Activated naive CD4-positive, alpha-beta T cell treated with anti-CD3 and anti-CD28 coated beads, Interleukin-2, amount 10 ng/mL, durations not matched to agents 7 days and 5 days (primary cell): ENCODE data around the gene RIPOR1.

Experiments
- CTCF ChIA-PET: fragments of 350-600 bp; sonication (Branson Sonifier 250); formaldehyde crosslinking; loops from one replicate; lab custom pipeline; 2021; ENCODE audit warnings: antibody characterized with exemption; lab: Charles Lee
- DNase-seq: peaks from one replicate; pipeline ENCODE4 v3.0.0-alpha.2; 2020
- H3K27ac Mint-ChIP-seq: one replicate; pipeline ENCODE4 v1.8.0; 2021; ENCODE audit warnings: mild to moderate bottlenecking, moderate library complexity, mixed read lengths
- H3K27me3 Mint-ChIP-seq: one replicate; pipeline ENCODE4 v1.8.0; 2021; ENCODE audit warnings: mild to moderate bottlenecking, mixed read lengths
- H3K36me3 Mint-ChIP-seq: one replicate; pipeline ENCODE4 v1.8.0; 2021; ENCODE audit warnings: mixed read lengths
- H3K4me1 Mint-ChIP-seq: one replicate; pipeline ENCODE4 v1.8.0; 2021; ENCODE audit warnings: mixed read lengths
- H3K4me3 Mint-ChIP-seq: one replicate; pipeline ENCODE4 v1.8.0; 2021; ENCODE audit warnings: mild to moderate bottlenecking, moderate library complexity, mixed read lengths
- H3K9me3 Mint-ChIP-seq: one replicate; pipeline ENCODE4 v1.8.0; 2021; ENCODE audit warnings: mixed read lengths

Gene RIPOR1

DNA sequence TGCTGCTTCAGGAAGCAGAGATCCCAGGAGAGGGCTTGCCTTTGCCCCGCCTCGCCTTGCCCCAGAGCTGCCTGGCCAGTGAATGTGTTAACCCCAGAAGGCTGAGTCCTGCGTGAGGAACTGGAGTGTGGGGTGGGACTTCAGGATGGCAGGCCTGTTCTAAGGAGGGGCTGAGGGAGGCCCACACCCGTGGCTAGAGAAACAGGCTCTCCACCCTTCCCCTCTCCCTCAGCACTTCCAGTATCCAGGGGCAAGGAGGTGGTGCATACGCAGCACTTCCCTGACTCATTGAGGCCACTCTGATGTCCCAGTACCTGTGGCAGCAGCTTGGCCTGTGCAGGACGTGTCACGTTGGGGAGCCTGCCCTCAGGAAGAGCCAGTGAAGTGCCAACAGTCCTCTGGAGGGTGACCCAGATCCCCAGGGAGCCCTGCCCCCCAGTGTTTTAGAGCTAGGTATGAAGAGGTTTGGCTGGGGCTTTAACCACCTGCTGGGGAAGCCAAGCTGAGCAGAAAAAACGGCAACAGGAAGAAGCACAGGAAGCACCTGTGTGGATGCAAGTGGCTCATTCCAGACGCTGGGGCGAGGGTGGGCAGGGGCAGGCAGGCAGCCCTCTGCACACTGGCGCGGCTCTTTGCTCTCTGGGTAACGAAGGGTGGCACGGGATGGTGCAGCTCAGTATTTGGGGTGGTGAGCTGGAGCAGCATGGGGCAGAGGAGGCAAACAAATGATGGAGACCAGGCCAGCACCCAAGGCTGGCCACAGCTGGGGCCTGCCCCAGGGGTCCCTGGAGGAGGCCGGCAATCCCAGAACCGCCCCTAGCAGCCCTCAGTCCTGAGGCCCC, 19.0 kb downstream of the RIPOR1 start:
- Mint-ChIP-seq H3K27ac (peak overlapping the region; percentile 100), H3K9me3 (no peaks in the 10 kb centered on the region), H3K4me1 (peaks cover 73% of the 10 kb centered on the region), H3K36me3 (peaks cover 13% of the 10 kb centered on the region), H3K4me3 (peak overlapping the region; percentile 73), H3K27me3 (no peaks in the 10 kb centered on the region)
- DNase-seq, result peak; percentile 78
- CTCF ChIA-PET, result interaction anchor here (0.7 to 6.5 kb wide), 30 partner anchors 9 to 315 kb away, joined by 3 to 238 read pairs (median 4); partner anchors contain the start of genes ACD, C16orf86, CARMIL2 and CTCF

DNA sequence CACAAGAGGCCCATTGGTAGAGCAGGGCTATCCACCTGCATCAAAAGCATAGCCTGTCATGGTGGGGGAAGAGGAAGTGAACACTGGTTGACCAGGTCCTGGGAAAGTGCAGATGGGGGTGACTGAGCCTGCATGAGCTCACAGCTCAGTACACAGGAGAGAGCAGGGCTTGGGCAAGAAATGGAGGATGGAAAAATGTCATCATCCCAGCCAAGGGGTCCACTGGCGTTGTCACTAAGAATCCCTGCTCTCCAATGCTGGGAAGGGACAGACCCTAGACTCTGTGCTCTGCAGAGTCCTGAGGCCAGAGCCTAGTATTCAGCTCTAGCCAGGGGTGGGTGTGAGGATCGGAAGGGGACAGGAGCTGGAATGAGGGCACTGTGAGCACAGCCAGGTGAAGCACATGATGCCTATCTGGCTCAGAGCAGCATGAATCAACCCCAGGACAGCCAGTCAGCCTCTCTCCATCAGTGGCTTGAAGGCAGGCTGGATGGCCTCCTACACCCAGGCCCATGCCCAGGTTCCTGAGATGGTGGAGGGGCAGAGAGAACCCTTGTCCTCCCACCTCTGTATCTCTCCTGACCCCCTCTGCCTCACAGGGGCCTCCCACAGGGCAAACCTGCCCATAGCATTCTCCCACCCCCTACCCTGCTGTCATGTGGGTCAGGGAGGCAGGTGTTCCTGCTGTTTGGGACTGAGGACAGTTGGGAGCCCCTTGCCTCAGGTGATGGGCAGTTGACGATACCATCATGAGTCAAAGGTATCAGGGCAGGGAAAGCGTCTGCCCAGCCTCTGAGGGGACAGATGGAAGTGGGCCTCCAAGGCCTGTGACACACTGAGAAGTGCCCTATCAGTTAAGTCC, 19.9 kb downstream of the RIPOR1 start:
- H3K4me1 Mint-ChIP-seq, result peaks cover 71% of the 10 kb centered on the region
- H3K9me3 Mint-ChIP-seq, result no peaks in the 10 kb centered on the region
- peak overlapping the region; percentile 73 for H3K4me3 Mint-ChIP-seq
- no peaks in the 10 kb centered on the region for H3K27me3 Mint-ChIP-seq
- H3K27ac Mint-ChIP-seq, result peak overlapping the region; percentile 100
- CTCF ChIA-PET, result interaction anchor here (1.6 to 6.5 kb wide), 10 partner anchors 8 to 117 kb away, joined by 3 to 238 read pairs (median 26); partner anchors contain the start of genes ACD, C16orf86, CARMIL2 and CTCF
- DNase-seq, result no peak
- peaks cover 11% of the 10 kb centered on the region for H3K36me3 Mint-ChIP-seq

DNA sequence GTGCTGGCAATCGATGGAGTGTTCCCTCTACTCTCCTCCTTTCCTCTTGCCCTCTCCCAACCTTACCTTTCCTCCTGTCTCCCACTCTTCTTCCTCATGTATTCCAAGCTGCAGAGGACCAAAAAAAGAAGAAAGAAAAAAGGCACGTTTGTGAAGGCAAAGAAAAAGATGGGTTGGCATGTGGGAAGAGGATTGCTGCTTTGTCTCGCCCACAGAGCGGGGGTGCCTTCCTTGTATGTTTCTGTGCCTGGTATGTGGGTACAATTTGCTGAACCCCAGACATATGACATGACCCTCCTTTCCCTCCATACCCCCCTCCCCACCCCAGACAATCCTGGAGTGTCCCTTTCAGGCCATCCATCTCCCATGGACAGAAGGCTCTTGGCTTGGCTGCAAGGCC, 20.6 kb downstream of the RIPOR1 start:
- H3K27me3 Mint-ChIP-seq, result no peaks in the 10 kb centered on the region
- H3K4me3 Mint-ChIP-seq, result no peak overlapping the region
- DNase-seq, result no peak
- H3K36me3 Mint-ChIP-seq, result peaks cover 9% of the 10 kb centered on the region
- peaks cover 71% of the 10 kb centered on the region for H3K4me1 Mint-ChIP-seq
- H3K27ac Mint-ChIP-seq, result peak overlapping the region; percentile 67
- CTCF ChIA-PET, result interaction anchor here (3.6 to 6.5 kb wide), 2 partner anchors 12 to 93 kb away, joined by 23 to 238 read pairs; partner anchors contain the start of genes CARMIL2 and CTCF
- H3K9me3 Mint-ChIP-seq, result no peaks in the 10 kb centered on the region

DNA sequence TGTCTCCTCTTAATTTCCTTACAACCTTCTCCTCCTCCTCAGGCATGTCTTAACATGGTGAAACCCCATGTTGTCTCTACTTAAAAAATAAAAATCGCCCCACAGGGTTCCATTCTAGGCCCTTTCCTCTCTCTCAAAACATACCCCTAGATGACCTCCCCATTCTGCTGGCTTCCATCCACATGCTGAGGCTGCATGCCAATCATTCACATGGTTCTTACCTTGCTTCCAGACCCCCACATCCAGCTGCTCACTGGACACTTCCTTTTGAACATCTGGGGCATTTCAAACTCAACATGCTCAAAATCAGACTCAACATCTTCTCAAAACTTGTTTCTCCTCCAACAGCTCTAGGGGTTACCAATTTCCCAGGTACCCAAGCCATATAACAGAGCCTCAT, 21.3 kb downstream of the RIPOR1 start:
- no peak for DNase-seq
- Mint-ChIP-seq H3K27me3 (no peaks in the 10 kb centered on the region), H3K36me3 (peaks cover 12% of the 10 kb centered on the region), H3K9me3 (no peaks in the 10 kb centered on the region), H3K4me1 (peaks cover 69% of the 10 kb centered on the region), H3K27ac (no peak overlapping the region), H3K4me3 (no peak overlapping the region)
- CTCF ChIA-PET, result interaction anchor here (3.6 kb wide), 1 partner anchor 12 kb away, joined by 23 read pairs; the partner anchor contains the start of gene CTCF

DNA sequence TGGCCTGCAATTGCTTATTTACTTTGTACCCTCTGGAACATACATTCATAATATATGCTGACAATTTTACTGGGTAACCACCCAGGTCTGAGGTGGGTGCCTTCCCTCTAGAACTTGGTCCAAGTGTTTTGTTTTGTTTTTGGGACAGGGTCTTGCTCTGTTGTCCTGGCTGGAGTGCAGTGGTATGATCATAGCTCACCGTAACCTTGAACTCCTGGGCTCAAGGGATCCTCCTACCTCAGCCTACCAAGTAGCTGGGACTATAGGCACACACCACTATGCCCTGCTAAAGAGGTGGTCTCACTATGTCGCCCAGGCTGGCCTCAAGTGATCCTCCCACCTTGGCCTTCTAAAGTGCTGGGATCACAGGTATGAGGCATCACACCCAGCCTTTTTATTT, 22.5 kb downstream of the RIPOR1 start:
- Mint-ChIP-seq H3K4me1 (peaks cover 78% of the 10 kb centered on the region), H3K27me3 (no peaks in the 10 kb centered on the region), H3K36me3 (peaks cover 16% of the 10 kb centered on the region), H3K9me3 (no peaks in the 10 kb centered on the region), H3K4me3 (no peak overlapping the region), H3K27ac (peak overlapping the region; percentile 77)
- DNase-seq, result no peak
- CTCF ChIA-PET, result interaction anchor here (0.7 to 3.6 kb wide), 2 partner anchors 10 to 30 kb away, joined by 4 to 23 read pairs; partner anchors contain the start of gene CTCF

DNA sequence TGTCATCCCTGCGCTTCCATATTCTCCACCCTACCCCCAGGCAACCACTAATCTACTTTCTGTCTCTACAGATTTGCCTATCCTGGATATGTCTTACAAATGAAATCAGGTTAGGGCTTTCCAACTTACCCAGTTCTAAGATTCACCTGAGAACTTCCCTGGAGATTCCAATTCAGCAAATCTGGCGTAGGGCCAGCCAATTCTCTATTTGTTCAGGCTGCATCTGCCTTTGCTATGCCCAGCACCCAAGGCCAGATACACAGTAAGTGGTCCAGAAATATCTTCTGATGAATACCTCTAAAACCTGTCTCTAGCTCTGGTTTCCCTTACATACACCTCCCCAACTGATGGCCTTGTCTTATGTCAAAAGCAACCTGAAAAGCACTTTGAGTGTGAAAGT, 23.3 kb downstream of the RIPOR1 start:
- DNase-seq, result no peak
- H3K36me3 Mint-ChIP-seq, result peaks cover 16% of the 10 kb centered on the region
- H3K27ac Mint-ChIP-seq, result peak overlapping the region; percentile 91
- CTCF ChIA-PET, result interaction anchor here (1.3 to 3.6 kb wide), 3 partner anchors 10 to 93 kb away, joined by 4 to 23 read pairs (median 4); partner anchors contain the start of genes CARMIL2 and CTCF
- H3K4me3 Mint-ChIP-seq, result no peak overlapping the region
- no peaks in the 10 kb centered on the region for H3K27me3 Mint-ChIP-seq
- H3K9me3 Mint-ChIP-seq, result no peaks in the 10 kb centered on the region
- peaks cover 77% of the 10 kb centered on the region for H3K4me1 Mint-ChIP-seq

DNA sequence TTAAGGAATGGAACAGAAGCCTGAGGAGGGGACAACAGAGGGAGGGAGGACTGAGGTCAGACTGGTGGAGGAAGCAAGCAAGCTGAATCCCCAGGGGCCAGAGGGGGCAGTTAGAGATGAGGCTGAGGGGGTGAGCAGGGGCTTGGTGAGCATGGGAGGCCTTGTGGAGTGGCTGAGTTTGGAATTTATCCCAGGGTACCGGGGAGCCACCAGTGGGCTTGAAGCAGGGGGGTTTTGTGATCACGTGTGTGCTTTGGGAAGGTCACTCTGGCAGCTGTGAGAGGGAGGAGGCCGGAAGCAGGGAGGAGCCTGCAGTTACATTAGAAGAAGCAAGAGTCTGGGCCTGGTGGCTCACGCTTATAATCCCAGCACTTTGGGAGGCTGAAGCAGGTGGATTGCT, 23.8 kb downstream of the RIPOR1 start:
- H3K27me3 Mint-ChIP-seq, result no peaks in the 10 kb centered on the region
- no peak for DNase-seq
- no peak overlapping the region for H3K4me3 Mint-ChIP-seq
- peak overlapping the region; percentile 91 for H3K27ac Mint-ChIP-seq
- CTCF ChIA-PET, result interaction anchor here (1.3 to 3.6 kb wide), 3 partner anchors 9 to 93 kb away, joined by 4 to 23 read pairs (median 4); partner anchors contain the start of genes CARMIL2 and CTCF
- H3K4me1 Mint-ChIP-seq, result peaks cover 77% of the 10 kb centered on the region
- peaks cover 16% of the 10 kb centered on the region for H3K36me3 Mint-ChIP-seq
- H3K9me3 Mint-ChIP-seq, result no peaks in the 10 kb centered on the region

DNA sequence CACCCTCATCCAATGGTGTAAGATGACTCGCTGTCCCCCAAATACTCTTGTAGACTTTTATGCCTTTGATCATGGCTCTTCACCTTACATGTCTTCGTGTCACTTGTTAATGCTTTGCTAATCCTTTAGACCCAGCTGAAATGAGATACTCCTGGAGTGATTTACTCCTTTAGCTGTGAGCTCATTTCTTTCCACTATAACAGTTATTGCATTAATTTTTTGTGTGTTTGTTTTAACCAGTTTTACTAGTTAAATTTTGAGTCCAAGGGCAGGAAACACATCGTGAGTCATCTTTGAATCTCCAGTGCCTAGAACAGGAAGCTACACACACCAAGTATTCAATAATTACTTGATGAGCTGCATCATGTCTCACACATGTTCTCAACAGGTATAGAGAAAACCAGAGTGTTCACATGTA, 27.2 kb downstream of the RIPOR1 start:
- Mint-ChIP-seq H3K9me3 (no peaks in the 10 kb centered on the region), H3K27ac (peak overlapping the region; percentile 99), H3K4me3 (peak overlapping the region; percentile 17), H3K4me1 (peaks cover 66% of the 10 kb centered on the region), H3K27me3 (no peaks in the 10 kb centered on the region), H3K36me3 (peaks cover 21% of the 10 kb centered on the region)
- no peak for DNase-seq
- CTCF ChIA-PET, result interaction anchor here (1.0 to 3.0 kb wide), 5 partner anchors 10 to 89 kb away, joined by 3 to 43 read pairs (median 4); partner anchors contain the start of gene CARMIL2

DNA sequence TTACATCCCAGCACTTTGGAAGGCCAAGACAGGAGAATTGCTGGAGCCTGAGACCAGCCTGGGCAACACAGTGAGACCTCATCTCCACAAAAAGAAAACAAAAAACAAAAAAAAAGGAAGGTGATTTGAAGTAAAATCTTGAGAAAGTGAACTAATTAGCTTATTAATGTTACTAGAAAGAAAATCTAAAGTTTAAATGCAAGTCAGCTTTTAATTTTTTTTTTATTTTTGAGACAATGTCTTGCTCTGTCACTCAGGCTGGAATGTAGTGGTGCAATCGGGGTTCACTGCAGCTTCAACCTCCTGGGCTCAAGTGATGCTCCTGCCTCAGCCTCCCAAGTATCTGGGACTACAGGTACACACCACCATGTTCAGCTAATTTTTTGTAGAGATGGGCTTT, 30.2 kb downstream of the RIPOR1 start:
- H3K27me3 Mint-ChIP-seq, result no peaks in the 10 kb centered on the region
- H3K4me1 Mint-ChIP-seq, result peaks cover 58% of the 10 kb centered on the region
- H3K27ac Mint-ChIP-seq, result peak overlapping the region; percentile 77
- H3K36me3 Mint-ChIP-seq, result peaks cover 28% of the 10 kb centered on the region
- H3K4me3 Mint-ChIP-seq, result no peak overlapping the region
- DNase-seq, result no peak
- CTCF ChIA-PET, result interaction anchor here (1.0 to 7.8 kb wide), 3 partner anchors 11 to 37 kb away, joined by 3 to 171 read pairs (median 4); no protein-coding TSS in a partner anchor
- no peaks in the 10 kb centered on the region for H3K9me3 Mint-ChIP-seq

DNA sequence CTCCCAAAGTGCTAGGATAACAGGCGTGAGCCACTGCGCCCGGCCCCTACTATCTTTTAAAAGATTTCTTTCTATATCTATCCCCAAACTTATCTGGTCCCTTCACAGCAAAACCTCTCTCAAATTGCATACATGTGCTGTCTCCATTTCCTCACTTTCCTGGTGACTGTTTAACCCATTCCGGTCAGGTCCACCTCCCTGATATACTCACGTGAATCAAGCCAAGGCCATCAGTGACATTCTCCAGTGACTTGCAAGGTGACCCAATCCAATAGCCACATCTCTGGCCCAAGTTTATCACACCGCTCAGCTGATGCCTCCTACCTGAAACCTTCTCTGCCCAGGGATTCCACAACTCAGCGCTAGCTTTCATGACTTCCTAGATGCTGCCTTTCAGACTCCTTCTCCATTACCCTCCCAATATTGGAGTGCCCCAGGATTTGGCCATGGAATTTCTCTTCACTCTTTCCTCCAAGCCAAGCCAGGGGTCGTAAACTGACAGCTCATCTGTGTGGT, 32.3 kb downstream of the RIPOR1 start:
- Mint-ChIP-seq H3K36me3 (peaks cover 22% of the 10 kb centered on the region), H3K4me1 (peaks cover 59% of the 10 kb centered on the region)

DNA sequence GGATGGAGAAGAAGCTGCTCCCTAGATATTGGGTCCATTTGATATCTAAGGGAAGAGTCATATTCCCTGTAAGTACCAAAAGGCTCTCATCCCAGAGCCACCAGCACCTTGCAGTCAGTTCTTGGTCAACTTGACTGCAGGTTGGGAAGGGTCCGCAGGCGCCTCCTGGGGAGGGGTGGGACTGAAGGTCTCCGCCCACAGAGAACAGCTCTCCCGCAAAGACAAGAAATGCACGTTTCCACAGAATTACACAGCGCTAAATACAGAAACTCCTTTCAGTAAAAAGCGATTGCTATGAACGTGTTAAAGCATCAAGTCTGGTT, 32.8 kb downstream of the RIPOR1 start:
- H3K36me3 Mint-ChIP-seq, result peaks cover 22% of the 10 kb centered on the region
- DNase-seq, result no peak
- no peaks in the 10 kb centered on the region for H3K9me3 Mint-ChIP-seq
- no peaks in the 10 kb centered on the region for H3K27me3 Mint-ChIP-seq
- peak overlapping the region; percentile 95 for H3K27ac Mint-ChIP-seq
- H3K4me3 Mint-ChIP-seq, result peak overlapping the region; percentile 76
- peaks cover 56% of the 10 kb centered on the region for H3K4me1 Mint-ChIP-seq
- CTCF ChIA-PET, result interaction anchor here (1.2 to 7.8 kb wide), 9 partner anchors 11 to 109 kb away, joined by 3 to 171 read pairs (median 16); partner anchors contain the start of gene CARMIL2

More for the DNA sequence above, 32.3 kb downstream of the RIPOR1 start:
- H3K27me3 Mint-ChIP-seq, result no peaks in the 10 kb centered on the region
- peak overlapping the region; percentile 76 for H3K4me3 Mint-ChIP-seq
- no peak for DNase-seq
- H3K9me3 Mint-ChIP-seq, result no peaks in the 10 kb centered on the region
- CTCF ChIA-PET, result interaction anchor here (1.1 to 7.8 kb wide), 7 partner anchors 10 to 102 kb away, joined by 3 to 171 read pairs (median 19); partner anchors contain the start of gene CARMIL2
- peak overlapping the region; percentile 95 for H3K27ac Mint-ChIP-seq

DNA sequence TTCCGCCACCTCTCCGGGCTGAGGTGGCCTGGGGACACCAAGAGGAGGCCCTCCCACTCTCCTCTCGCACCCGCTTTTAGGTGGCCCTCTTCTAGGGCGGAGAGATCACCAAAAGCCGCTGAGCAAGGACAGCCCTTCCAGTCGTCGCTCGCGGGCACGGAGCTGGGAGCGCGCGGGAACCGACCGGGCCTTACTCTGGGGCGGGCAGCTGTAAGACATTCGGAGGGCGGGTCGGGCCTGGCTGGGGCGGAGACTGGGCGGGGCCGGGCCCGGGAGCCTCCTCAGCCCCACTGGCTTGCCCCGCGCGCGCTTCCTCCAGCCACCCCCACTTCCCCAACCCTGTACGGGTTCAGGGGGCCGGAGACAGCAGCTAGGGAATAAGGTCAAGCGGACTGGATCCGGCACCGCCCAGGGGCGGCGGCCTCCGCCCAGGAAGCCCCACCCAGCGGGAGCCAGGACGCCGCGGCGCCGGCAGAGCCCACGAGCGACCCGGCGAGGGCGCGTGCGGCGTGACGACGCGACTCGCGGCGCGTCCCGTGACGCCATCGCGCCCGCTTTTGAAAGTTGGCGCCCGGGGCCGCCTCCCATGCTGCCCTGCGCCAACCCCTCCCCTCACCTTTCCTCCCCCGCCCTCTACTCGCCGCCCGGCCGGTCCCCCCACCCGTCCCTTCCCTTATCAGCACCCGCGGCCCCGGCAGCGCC, 33.3 kb downstream of the RIPOR1 start:
- peaks cover 57% of the 10 kb centered on the region for H3K4me1 Mint-ChIP-seq
- peak; percentile 99 for DNase-seq
- peak overlapping the region; percentile 97 for H3K27ac Mint-ChIP-seq
- no peaks in the 10 kb centered on the region for H3K9me3 Mint-ChIP-seq
- no peaks in the 10 kb centered on the region for H3K27me3 Mint-ChIP-seq
- CTCF ChIA-PET, result interaction anchor here (0.7 to 7.8 kb wide), 18 partner anchors 7 to 516 kb away, joined by 3 to 171 read pairs (median 4); partner anchors contain the start of gene CARMIL2
- peaks cover 22% of the 10 kb centered on the region for H3K36me3 Mint-ChIP-seq
- H3K4me3 Mint-ChIP-seq, result peak overlapping the region; percentile 89

DNA sequence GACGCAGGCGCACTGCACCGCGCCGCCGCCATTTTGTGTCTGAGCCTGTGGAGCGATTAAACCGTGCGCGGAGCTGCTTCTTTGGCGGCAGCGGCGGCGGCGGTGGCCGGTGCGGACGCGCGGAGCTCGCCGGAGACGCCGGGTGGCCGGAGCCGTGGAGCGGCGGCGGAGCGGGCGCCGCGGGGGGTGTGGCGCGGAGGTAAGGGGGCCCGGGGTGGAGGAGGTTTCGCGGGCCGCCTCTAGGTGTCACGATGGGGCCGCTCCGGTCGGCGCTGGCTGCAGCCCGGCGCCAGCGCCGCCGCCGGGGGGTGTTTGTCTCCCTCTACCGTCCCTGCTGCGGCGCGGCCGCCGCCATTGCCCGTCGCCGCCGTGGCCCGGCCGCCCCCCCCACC, 33.9 kb downstream of the RIPOR1 start, which contains the start of gene CTCF:
TSS of gene CTCF (plus strand) at position 1 of the 392 bp plus-strand sequence. CDS start 48,307 bp downstream, outside the sequence.
- DNase-seq, result peak; percentile 84
- Mint-ChIP-seq H3K4me3 (peak within 1 kb of the TSS; percentile 89), H3K27me3 (no peaks in the 10 kb centered on the region), H3K4me1 (peaks cover 56% of the 10 kb centered on the region), H3K36me3 (peaks cover 22% of the 10 kb centered on the region), H3K27ac (peak within 1 kb of the TSS; percentile 97), H3K9me3 (no peaks in the 10 kb centered on the region)
- CTCF ChIA-PET, result interaction anchor here (0.7 to 7.8 kb wide), 20 partner anchors 8 to 515 kb away, joined by 3 to 171 read pairs (median 4); partner anchors contain the start of genes ACD and CARMIL2
